ENCODE data around the gene GSX2. TPM values are rescaled to one million over a fixed set of nuclear protein-coding genes. Genes with fewer than 3 reads are reported as not detected.

GSX2 gene
- total RNA-seq, 6 experiments from 2014 or later = not detected

DNA sequence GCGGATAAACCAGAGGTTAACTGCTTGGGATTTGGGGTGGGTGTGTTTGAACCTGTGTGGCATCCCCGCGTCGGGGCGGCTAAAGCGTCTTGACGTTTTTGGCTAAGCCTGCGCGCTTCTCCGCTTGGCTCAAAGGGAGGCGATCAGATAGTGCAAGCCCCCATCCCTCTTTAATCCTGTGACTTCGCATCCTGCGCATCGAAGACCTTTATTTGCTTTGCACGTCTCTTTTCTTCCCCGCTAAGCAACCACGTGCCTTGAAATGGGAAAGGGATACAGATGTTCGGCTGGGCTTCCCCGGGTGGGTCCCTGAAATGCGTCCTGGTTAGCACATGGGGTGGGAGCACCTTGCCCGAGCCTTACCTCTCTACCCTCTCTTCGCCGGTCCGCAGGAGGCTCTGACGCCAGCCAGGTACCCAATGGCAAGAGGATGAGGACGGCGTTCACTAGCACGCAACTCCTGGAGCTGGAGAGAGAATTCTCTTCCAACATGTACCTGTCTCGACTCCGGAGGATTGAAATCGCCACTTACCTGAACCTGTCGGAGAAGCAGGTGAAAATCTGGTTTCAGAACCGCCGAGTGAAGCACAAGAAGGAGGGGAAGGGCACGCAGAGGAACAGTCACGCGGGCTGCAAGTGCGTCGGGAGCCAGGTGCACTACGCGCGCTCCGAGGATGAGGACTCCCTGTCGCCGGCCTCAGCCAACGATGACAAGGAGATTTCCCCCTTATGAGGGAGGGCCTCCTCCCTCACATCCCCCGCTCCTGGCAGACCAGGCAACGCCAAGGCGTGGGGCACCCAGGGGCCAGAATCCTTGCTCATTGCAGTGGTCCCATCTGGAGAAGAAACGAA, 1.5 kb downstream of the GSX2 start:
- Histone ChIP-seq H3K4me3 (no peak overlapping the region), H3K4me1 (peaks cover 0 to 31% (median 10%) of the 10 kb centered on the region in 4 donors), H3K27ac (no peak overlapping the region), H3K36me3 (no peaks in the 10 kb centered on the region), H3K27me3 (peaks cover 0 to 38% of the 10 kb centered on the region in 2 donors), H3K9me3 (no peaks in the 10 kb centered on the region)
- intact Hi-C loops (cut with DNase I) = no loop called here
- WGBS (ENCODE audit: insufficient coverage, low coverage, low lambda C conversion rate, missing lambda C conversion rate) = 8% methylated on average over 22 of the region's 50 CpGs
- ATAC-seq (no peak), DNase-seq (no peak)
- TF ChIP-seq, protein P1, sequence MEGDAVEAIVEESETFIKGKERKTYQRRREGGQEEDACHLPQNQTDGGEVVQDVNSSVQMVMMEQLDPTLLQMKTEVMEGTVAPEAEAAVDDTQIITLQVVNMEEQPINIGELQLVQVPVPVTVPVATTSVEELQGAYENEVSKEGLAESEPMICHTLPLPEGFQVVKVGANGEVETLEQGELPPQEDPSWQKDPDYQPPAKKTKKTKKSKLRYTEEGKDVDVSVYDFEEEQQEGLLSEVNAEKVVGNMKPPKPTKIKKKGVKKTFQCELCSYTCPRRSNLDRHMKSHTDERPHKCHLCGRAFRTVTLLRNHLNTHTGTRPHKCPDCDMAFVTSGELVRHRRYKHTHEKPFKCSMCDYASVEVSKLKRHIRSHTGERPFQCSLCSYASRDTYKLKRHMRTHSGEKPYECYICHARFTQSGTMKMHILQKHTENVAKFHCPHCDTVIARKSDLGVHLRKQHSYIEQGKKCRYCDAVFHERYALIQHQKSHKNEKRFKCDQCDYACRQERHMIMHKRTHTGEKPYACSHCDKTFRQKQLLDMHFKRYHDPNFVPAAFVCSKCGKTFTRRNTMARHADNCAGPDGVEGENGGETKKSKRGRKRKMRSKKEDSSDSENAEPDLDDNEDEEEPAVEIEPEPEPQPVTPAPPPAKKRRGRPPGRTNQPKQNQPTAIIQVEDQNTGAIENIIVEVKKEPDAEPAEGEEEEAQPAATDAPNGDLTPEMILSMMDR (IDR thresholded peaks at IDR 0.05) = no peak
- no peak for TF ChIP-seq POLR2A (IDR thresholded peaks at IDR 0.05)

DNA sequence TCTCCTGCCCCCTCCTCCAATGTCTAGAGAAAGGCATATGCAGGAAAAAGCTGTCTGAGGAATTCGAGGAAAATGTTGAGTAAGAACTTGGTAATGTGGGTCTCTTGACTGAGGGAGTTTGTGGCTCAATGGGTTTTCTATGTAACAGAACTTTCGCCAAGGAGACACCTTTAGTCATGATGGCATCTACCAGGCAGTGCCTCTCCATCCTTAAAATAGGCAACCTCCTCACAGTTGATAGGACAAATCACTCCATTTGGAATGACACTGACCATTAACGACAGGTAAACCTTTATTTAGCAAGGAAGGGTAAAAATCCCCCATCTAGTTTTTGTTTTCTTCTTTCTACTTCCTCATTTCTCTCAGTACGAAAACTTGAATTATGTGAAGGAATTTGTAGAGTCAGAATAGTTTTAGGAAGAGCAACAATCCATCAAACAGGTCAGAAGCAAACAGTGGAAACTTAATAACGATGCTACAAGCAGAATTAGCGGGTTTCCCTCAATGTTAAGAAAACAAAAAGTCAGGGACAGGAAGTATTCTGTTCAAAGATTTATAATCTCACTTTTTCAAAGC, 2.7 kb downstream of the GSX2 start:
- intact Hi-C loops (cut with DNase I) = no loop called here
- peaks cover 0 to 38% of the 10 kb centered on the region in 2 donors for H3K27me3 ChIP-seq
- H3K4me3 ChIP-seq = no peak overlapping the region
- H3K9me3 ChIP-seq = no peaks in the 10 kb centered on the region
- H3K4me1 ChIP-seq = peaks cover 0 to 31% (median 10%) of the 10 kb centered on the region in 4 donors
- WGBS (ENCODE audit: insufficient coverage, low coverage, low lambda C conversion rate, missing lambda C conversion rate) = 33% methylated on average over 6 of the region's 6 CpGs
- TF ChIP-seq POLR2A (IDR thresholded peaks at IDR 0.05) = no peak
- TF ChIP-seq, protein P1 (IDR thresholded peaks at IDR 0.05) = no peak
- ATAC-seq (no peak), DNase-seq (no peak)
- no peak overlapping the region for H3K27ac ChIP-seq
- H3K36me3 ChIP-seq = no peaks in the 10 kb centered on the region

DNA sequence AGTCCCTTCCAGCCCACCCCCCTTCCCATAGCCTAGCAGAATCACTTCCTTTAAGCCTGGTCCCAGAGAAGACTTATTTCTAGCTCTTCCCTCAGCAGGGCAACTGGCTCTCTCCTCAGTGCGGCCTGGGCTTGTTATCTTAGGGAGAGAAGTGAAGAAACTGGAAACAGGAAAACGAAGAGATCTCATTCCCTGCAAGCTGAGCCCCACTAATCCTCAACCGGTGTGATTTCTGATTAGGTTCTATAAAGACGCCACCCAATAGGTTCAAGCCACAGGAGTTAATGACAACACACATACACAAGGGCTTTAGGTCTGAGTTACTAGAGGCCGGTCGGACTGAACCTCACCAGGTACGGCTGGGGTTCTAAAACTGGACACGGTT, 3.2 kb downstream of the GSX2 start:
- peaks cover 0 to 35% of the 10 kb centered on the region in 2 donors for H3K27me3 ChIP-seq
- peaks cover 0 to 31% (median 10%) of the 10 kb centered on the region in 4 donors for H3K4me1 ChIP-seq
- 23% methylated on average over 3 of the region's 8 CpGs for WGBS (ENCODE audit: insufficient coverage, low coverage, low lambda C conversion rate, missing lambda C conversion rate)

DNA sequence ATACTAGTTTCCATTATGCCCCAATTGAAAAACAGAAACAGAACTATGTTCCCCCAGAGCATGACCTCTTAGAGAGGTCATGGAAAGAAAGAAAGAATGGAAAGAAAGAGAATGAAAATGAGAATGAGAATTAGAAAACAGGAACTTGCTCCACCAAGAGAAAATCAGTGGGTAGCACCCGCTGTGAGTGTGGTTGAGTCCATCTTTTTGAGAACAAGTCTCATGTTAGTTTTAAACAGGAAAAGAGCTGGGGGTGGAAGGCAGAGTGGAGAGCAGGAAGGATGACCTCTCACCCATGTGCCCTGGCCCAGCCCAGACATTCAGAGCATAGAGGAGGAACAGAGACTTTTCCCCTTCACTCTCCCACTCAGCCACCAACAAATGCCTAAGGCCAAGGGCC, 4.9 kb downstream of the GSX2 start:
- Histone ChIP-seq H3K9me3 (no peaks in the 10 kb centered on the region), H3K4me1 (peaks cover 0 to 24% (median 7%) of the 10 kb centered on the region in 4 donors), H3K4me3 (no peak overlapping the region), H3K27me3 (peaks cover 0 to 21% of the 10 kb centered on the region in 2 donors), H3K27ac (no peak overlapping the region), H3K36me3 (no peaks in the 10 kb centered on the region)
- intact Hi-C loops (cut with DNase I) = no loop called here
- WGBS (ENCODE audit: insufficient coverage, low coverage, low lambda C conversion rate, missing lambda C conversion rate) = 67% methylated on average over 1 of the region's 1 CpG
- ATAC-seq = no peak
- TF ChIP-seq, protein P1 (IDR thresholded peaks at IDR 0.05) = no peak
- TF ChIP-seq POLR2A (IDR thresholded peaks at IDR 0.05) = no peak
- DNase-seq = no peak

More for the DNA sequence above, 3.2 kb downstream of the GSX2 start:
- H3K4me3 ChIP-seq = no peak overlapping the region
- no peaks in the 10 kb centered on the region for H3K36me3 ChIP-seq
- no peaks in the 10 kb centered on the region for H3K9me3 ChIP-seq
- DNase-seq = no peak
- H3K27ac ChIP-seq = no peak overlapping the region
- intact Hi-C loops (cut with DNase I) = no loop called here
- TF ChIP-seq, protein P1 (IDR thresholded peaks at IDR 0.05) = no peak
- no peak for TF ChIP-seq POLR2A (IDR thresholded peaks at IDR 0.05)
- no peak for ATAC-seq
